Neural progenitor cell (in vitro differentiated cells): ENCODE results near the gene KRT74. TPM values are rescaled to one million over a fixed set of nuclear protein-coding genes. Genes with fewer than 3 reads are reported as not detected.

Source experiments
- DNase-seq: peaks from one replicate; pipeline ENCODE4 v3.0.0-alpha.2; 2016; ENCODE audit warnings: low spot score
- H2AFZ ChIP-seq: fragments of 200-600 bp; sonication (generic); replicated peaks from 2 replicates; pipeline ENCODE4 v1.6.1; 2016; ENCODE audit warnings: antibody characterized with exemption
- H3F3A ChIP-seq: fragments of 200-600 bp; sonication (generic); 2 replicates; pipeline ENCODE4 v1.6.1; 2016; ENCODE audit warnings: antibody characterized with exemption, low read depth
- H3K27ac ChIP-seq: fragments of 200-600 bp; sonication (generic); 2 replicates; pipeline ENCODE4 v1.5.1; 2016; ENCODE audit warnings: mild to moderate bottlenecking
- H3K27me3 ChIP-seq: fragments of 200-600 bp; sonication (generic); 2 replicates; pipeline ENCODE4 v1.6.1; 2016; ENCODE audit warnings: mild to moderate bottlenecking, moderate library complexity
- H3K36me3 ChIP-seq: fragments of 200-600 bp; sonication (generic); 2 replicates; pipeline ENCODE4 v1.5.1; 2016
- H3K4me1 ChIP-seq: fragments of 200-600 bp; sonication (generic); 2 replicates; pipeline ENCODE4 v1.6.1; 2016; ENCODE audit warnings: mixed run types
- H3K4me2 ChIP-seq: fragments of 200-600 bp; sonication (generic); 2 replicates; pipeline ENCODE4 v1.6.1; 2016
- H3K4me3 ChIP-seq: fragments of 200-600 bp; sonication (generic); 2 replicates; pipeline ENCODE4 v1.5.1; 2016
- H3K79me2 ChIP-seq: fragments of 200-600 bp; sonication (generic); 2 replicates; pipeline ENCODE4 v1.6.1; 2016; ENCODE audit warnings: low read depth
- H3K9ac ChIP-seq: fragments of 200-600 bp; sonication (generic); 2 replicates; pipeline ENCODE4 v1.6.1; 2016
- H3K9me3 ChIP-seq: fragments of 200-600 bp; sonication (generic); 2 replicates; pipeline ENCODE4 v1.5.1; 2016; ENCODE audit warnings: low read depth
- H4K20me1 ChIP-seq: fragments of 200-600 bp; sonication (generic); 2 replicates; pipeline ENCODE4 v1.6.1; 2016; ENCODE audit warnings: low read depth
- H3K27ac Mint-ChIP-seq: 3 replicates; pipeline ENCODE4 v1.8.0; 2021; ENCODE audit warnings: mixed read lengths
- H3K27me3 Mint-ChIP-seq: 2 replicates; pipeline ENCODE4 v1.8.0; 2022; ENCODE audit warnings: low read depth, mild to moderate bottlenecking, inconsistent platforms, moderate library complexity, mixed read lengths; ENCODE audit not compliant: insufficient read depth
- H3K36me3 Mint-ChIP-seq: 3 replicates; pipeline ENCODE4 v1.8.0; 2021; ENCODE audit warnings: mixed read lengths
- H3K4me1 Mint-ChIP-seq: 3 replicates; pipeline ENCODE4 v1.8.0; 2021; ENCODE audit warnings: mixed read lengths
- H3K4me3 Mint-ChIP-seq: 3 replicates; pipeline ENCODE4 v1.8.0; 2021; ENCODE audit warnings: mild to moderate bottlenecking, moderate library complexity, mixed read lengths
- H3K9me3 Mint-ChIP-seq: 3 replicates; pipeline ENCODE4 v1.8.0; 2020; ENCODE audit warnings: mixed read lengths
- EZH2 ChIP-seq: fragments of 200-600 bp; sonication (generic); IDR thresholded peaks from 2 replicates; pipeline ENCODE4 v1.6.1; 2017; ENCODE audit warnings: antibody characterized with exemption, mild to moderate bottlenecking, moderate library complexity
- EZH2phosphoT487 ChIP-seq: fragments of 200-600 bp; sonication (generic); IDR thresholded peaks from 2 replicates; pipeline ENCODE4 v1.6.1; 2017; ENCODE audit warnings: antibody characterized with exemption
- total RNA-seq: library from RNA; depleted of rRNA; stranded (reverse); fragments of >200 nt; gene quantifications from 2 replicates; pipeline ENCODE4 v1.2.3, GENCODE V29; 2015; ENCODE audit warnings: low replicate concordance
- TF ChIP-seq, protein P1 (sequence below): fragments of 200-600 bp; sonication (generic); IDR thresholded peaks from 2 replicates; pipeline ENCODE4 v1.5.1; 2017; ENCODE audit warnings: antibody characterized with exemption, mild to moderate bottlenecking

Gene KRT74
- total RNA-seq, 1 donor from 2014 or later = not detected

DNA sequence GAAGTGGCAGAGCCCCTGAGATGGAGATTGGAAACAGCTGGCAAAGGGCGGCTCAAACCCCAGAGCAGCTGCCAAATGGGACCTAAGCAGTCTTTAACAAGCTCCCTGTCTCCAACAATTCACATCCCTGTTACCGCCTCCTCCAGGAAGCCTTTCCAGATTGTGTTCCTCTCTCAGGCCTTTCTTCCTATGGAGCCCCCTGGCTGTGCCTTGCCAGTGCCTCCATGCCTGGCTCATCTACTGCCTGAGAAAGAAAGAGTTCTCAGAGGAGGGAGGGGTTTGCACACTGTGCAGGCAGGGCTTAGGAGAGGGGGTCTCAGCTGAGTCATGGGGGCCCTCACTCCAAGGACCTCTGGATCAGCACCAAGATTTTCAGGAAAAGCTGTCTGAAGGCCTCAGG, 8.8 kb upstream of the KRT74 start:
- no peak overlapping the region for H3K4me3 Mint-ChIP-seq
- peak overlapping the region; percentile 78 for H2AFZ ChIP-seq
- DNase-seq = no peak
- peaks cover 13% of the 10 kb centered on the region for H3K27me3 Mint-ChIP-seq
- H3K79me2 ChIP-seq = no peaks in the 10 kb centered on the region
- no peaks in the 10 kb centered on the region for H3F3A ChIP-seq
- no peaks in the 10 kb centered on the region for H3K36me3 Mint-ChIP-seq
- H3K4me1 Mint-ChIP-seq = peaks cover 2% of the 10 kb centered on the region
- peaks cover 4% of the 10 kb centered on the region for H3K4me1 ChIP-seq
- H3K9ac ChIP-seq = no peak overlapping the region
- no peaks in the 10 kb centered on the region for H3K9me3 Mint-ChIP-seq
- no peaks in the 10 kb centered on the region for H3K36me3 ChIP-seq
- no peaks in the 10 kb centered on the region for H3K27me3 ChIP-seq
- no peak overlapping the region for H3K27ac ChIP-seq
- peak overlapping the region; percentile 33 for H3K4me2 ChIP-seq
- H3K9me3 ChIP-seq = no peaks in the 10 kb centered on the region
- H3K4me3 ChIP-seq = no peak overlapping the region
- no peak overlapping the region for H3K27ac Mint-ChIP-seq
- TF ChIP-seq, protein P1, sequence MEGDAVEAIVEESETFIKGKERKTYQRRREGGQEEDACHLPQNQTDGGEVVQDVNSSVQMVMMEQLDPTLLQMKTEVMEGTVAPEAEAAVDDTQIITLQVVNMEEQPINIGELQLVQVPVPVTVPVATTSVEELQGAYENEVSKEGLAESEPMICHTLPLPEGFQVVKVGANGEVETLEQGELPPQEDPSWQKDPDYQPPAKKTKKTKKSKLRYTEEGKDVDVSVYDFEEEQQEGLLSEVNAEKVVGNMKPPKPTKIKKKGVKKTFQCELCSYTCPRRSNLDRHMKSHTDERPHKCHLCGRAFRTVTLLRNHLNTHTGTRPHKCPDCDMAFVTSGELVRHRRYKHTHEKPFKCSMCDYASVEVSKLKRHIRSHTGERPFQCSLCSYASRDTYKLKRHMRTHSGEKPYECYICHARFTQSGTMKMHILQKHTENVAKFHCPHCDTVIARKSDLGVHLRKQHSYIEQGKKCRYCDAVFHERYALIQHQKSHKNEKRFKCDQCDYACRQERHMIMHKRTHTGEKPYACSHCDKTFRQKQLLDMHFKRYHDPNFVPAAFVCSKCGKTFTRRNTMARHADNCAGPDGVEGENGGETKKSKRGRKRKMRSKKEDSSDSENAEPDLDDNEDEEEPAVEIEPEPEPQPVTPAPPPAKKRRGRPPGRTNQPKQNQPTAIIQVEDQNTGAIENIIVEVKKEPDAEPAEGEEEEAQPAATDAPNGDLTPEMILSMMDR = no peak
- TF ChIP-seq EZH2 (no peak), EZH2phosphoT487 (no peak)
- H4K20me1 ChIP-seq = no peaks in the 10 kb centered on the region

DNA sequence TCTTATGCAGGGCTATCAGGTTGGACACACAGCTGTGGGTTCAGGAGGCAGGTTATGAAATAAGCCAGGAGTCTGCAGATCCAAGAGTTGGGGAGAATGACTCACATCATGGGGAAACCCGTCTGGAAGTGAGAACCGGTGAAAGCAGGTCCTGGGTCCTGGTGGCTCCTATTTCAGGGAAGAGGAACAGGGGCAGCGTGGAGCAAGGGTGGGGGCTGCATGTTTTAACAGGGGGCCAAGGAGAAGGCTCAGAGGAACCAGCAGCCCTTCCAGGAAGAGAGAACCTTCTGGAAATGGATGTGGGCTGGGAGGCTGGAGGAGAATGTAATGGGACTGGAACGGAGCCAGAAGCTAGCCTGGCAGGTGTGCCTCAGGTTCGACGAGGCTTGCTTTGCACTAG, 7.8 kb upstream of the KRT74 start:
- no peak overlapping the region for H2AFZ ChIP-seq
- H4K20me1 ChIP-seq = no peaks in the 10 kb centered on the region
- H3K79me2 ChIP-seq = no peaks in the 10 kb centered on the region
- H3K27me3 ChIP-seq = no peaks in the 10 kb centered on the region
- peaks cover 14% of the 10 kb centered on the region for H3K27me3 Mint-ChIP-seq
- H3K4me1 Mint-ChIP-seq = peaks cover 2% of the 10 kb centered on the region
- H3F3A ChIP-seq = no peaks in the 10 kb centered on the region
- H3K4me1 ChIP-seq = peaks cover 4% of the 10 kb centered on the region
- no peak overlapping the region for H3K9ac ChIP-seq
- DNase-seq = no peak
- H3K4me2 ChIP-seq = no peak overlapping the region
- no peaks in the 10 kb centered on the region for H3K9me3 ChIP-seq
- H3K4me3 ChIP-seq = no peak overlapping the region
- TF ChIP-seq, protein P1 = no peak
- TF ChIP-seq EZH2 = no peak
- no peak for TF ChIP-seq EZH2phosphoT487
- H3K4me3 Mint-ChIP-seq = no peak overlapping the region
- H3K27ac Mint-ChIP-seq = no peak overlapping the region
- no peaks in the 10 kb centered on the region for H3K36me3 Mint-ChIP-seq
- H3K9me3 Mint-ChIP-seq = no peaks in the 10 kb centered on the region
- no peak overlapping the region for H3K27ac ChIP-seq
- H3K36me3 ChIP-seq = no peaks in the 10 kb centered on the region

DNA sequence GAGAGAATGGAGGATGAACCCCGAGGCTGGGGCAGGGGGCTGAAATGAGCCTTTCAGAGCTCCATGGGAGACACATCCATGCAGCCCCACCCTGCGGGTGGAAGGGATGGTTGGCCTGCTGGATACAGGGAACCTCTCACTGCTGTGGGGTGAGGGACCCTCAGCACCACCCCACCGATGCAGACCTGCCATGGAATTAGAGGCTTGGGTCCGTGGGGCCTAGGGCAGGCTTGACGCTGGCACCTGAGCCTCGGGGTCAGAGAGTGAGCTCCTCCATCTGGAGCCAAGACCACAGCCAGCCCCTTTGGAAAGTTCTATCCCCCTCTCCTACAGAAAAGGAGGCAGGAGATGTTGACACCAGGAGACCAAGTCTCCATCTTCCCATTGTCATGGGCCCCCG, 7.4 kb upstream of the KRT74 start:
- Histone ChIP-seq H2AFZ (no peak overlapping the region), H3K27me3 (no peaks in the 10 kb centered on the region), H3K4me2 (no peak overlapping the region), H3K36me3 (no peaks in the 10 kb centered on the region), H4K20me1 (no peaks in the 10 kb centered on the region), H3K27ac (no peak overlapping the region), H3K4me3 (no peak overlapping the region), H3K4me1 (peaks cover 4% of the 10 kb centered on the region), H3K9ac (no peak overlapping the region), H3F3A (no peaks in the 10 kb centered on the region), H3K9me3 (no peaks in the 10 kb centered on the region), H3K79me2 (no peaks in the 10 kb centered on the region)
- no peak for DNase-seq
- Mint-ChIP-seq H3K36me3 (no peaks in the 10 kb centered on the region), H3K4me3 (no peak overlapping the region), H3K9me3 (no peaks in the 10 kb centered on the region), H3K27me3 (peaks cover 13% of the 10 kb centered on the region), H3K27ac (peak overlapping the region; percentile 2), H3K4me1 (peaks cover 2% of the 10 kb centered on the region)
- no peak for TF ChIP-seq EZH2phosphoT487
- no peak for TF ChIP-seq EZH2
- TF ChIP-seq, protein P1 = no peak
